T-cell (primary cell): ENCODE measurements around the gene CLASP1. TPM values are rescaled to one million over a fixed set of nuclear protein-coding genes. Genes with fewer than 3 reads are reported as not detected.

Experiments
- ATAC-seq, 4 experiments: fragments of 200-7000 bp in 3 of 4; fragments of 150-1000 bp in 1 of 4; cut with Tn5 transposase; replicated peaks in 1 of 4; 1 replicate in 3 of 4; 2 replicates in 1 of 4; pipeline ENCODE4 v1.10.0; 2021; ENCODE audit warnings: moderate library complexity in 3 of 4, mild to moderate bottlenecking in 2 of 4, moderate number of reproducible peaks in 1 of 4
- CTCF ChIA-PET, 2 donors: fragments of 300-600 bp; sonication (Branson Sonifier 250); formaldehyde crosslinking; loops; one replicate each; lab custom pipeline; 2022; ENCODE audit warnings: antibody characterized with exemption in 2 of 2; lab: Charles Lee
- POLR2A ChIA-PET, 2 donors: fragments of 300-600 bp; sonication (Branson Sonifier 250); formaldehyde crosslinking; loops; one replicate each; lab custom pipeline; 2022; ENCODE audit warnings: antibody characterized with exemption in 2 of 2; lab: Charles Lee
- DNase-seq, 35 experiments: peaks; one replicate each; pipeline versions ENCODE4 v3.0.0 to v3.0.0-alpha.2; 2013 to 2023
- H3K27ac ChIP-seq: one replicate; pipeline ENCODE4 v1.5.1; 2013; ENCODE audit warnings: low read length
- H3K27me3 ChIP-seq, 2 experiments: replicated peaks in 1 of 2; 1 replicate in 1 of 2; 2 replicates in 1 of 2; pipeline versions ENCODE4 v1.6.1 to v1.7.0; 2013; ENCODE audit warnings: low read length in 1 of 2, mixed read lengths in 1 of 2; ENCODE audit not compliant: control insufficient read depth in 2 of 2, insufficient read depth in 2 of 2; ENCODE audit errors: extremely low read depth in 1 of 2
- H3K36me3 ChIP-seq, 2 donors: 1 replicate in 1 of 2; 2 replicates in 1 of 2; pipeline versions ENCODE4 v1.6.1 to v1.7.0; 2013; ENCODE audit warnings: low read length in 1 of 2; ENCODE audit not compliant: control insufficient read depth in 2 of 2, insufficient read depth in 1 of 2; ENCODE audit errors: extremely low read depth in 1 of 2
- H3K4me1 ChIP-seq, 2 experiments: 1 replicate in 1 of 2; 2 replicates in 1 of 2; pipeline versions ENCODE4 v1.6.1 to v1.7.0; 2013; ENCODE audit warnings: low read length in 2 of 2, mixed read lengths in 1 of 2; ENCODE audit not compliant: insufficient read depth in 2 of 2, control insufficient read depth in 1 of 2; ENCODE audit errors: extremely low read depth in 1 of 2
- H3K4me3 ChIP-seq, 2 donors: 1 replicate in 1 of 2; 2 replicates in 1 of 2; pipeline versions ENCODE4 v1.5.1 to v1.7.0; 2013; ENCODE audit warnings: mild to moderate bottlenecking in 2 of 2, low read length in 1 of 2, moderate library complexity in 1 of 2; ENCODE audit not compliant: control insufficient read depth in 1 of 2; ENCODE audit errors: extremely low read depth in 1 of 2
- H3K9me3 ChIP-seq: 2 replicates; pipeline ENCODE4 v1.7.0; 2013
- H3K27ac Mint-ChIP-seq, 2 donors: one replicate each; pipeline ENCODE4 v1.8.0; 2020 to 2021; ENCODE audit warnings: mild to moderate bottlenecking in 2 of 2, mixed read lengths in 2 of 2
- H3K27me3 Mint-ChIP-seq, 2 donors: one replicate each; pipeline ENCODE4 v1.8.0; 2021 to 2022; ENCODE audit warnings: mixed read lengths in 2 of 2
- H3K36me3 Mint-ChIP-seq: one replicate; pipeline ENCODE4 v1.8.0; 2021; ENCODE audit warnings: mixed read lengths
- H3K4me1 Mint-ChIP-seq, 3 donors: one replicate each; pipeline ENCODE4 v1.8.0; 2020 to 2022; ENCODE audit warnings: mixed read lengths in 3 of 3, mild to moderate bottlenecking in 1 of 3
- H3K4me3 Mint-ChIP-seq, 3 donors: one replicate each; pipeline ENCODE4 v1.8.0; 2020 to 2022; ENCODE audit warnings: mild to moderate bottlenecking in 3 of 3, mixed read lengths in 3 of 3, moderate library complexity in 3 of 3
- H3K9me3 Mint-ChIP-seq, 3 donors: one replicate each; pipeline ENCODE4 v1.8.0; 2020 to 2022; ENCODE audit warnings: mixed read lengths in 3 of 3
- WGBS: methylation state at CpG from one replicate; pipeline ENCODE4 v1.1.5; 2013; ENCODE audit warnings: missing lambda C conversion rate; ENCODE audit not compliant: insufficient coverage; 5-methylcytosine and 5-hydroxymethylcytosine counted together
- total RNA-seq, 35 experiments: library from RNA in 6 of 35; stranded (reverse) in 6 of 35; fragments of 120-200 nt in 1 of 35; gene quantifications; one replicate each; pipeline versions ENCODE4 v1.2.1 to v1.2.4 and lab custom pipeline; 2013 to 2026

CLASP1 gene
- total RNA-seq, 5 donors from 2014 or later (not counting 1 experiment from before 2014, with no cell fraction given), result 57.8 to 72.8 (median 65.1) TPM

DNA sequence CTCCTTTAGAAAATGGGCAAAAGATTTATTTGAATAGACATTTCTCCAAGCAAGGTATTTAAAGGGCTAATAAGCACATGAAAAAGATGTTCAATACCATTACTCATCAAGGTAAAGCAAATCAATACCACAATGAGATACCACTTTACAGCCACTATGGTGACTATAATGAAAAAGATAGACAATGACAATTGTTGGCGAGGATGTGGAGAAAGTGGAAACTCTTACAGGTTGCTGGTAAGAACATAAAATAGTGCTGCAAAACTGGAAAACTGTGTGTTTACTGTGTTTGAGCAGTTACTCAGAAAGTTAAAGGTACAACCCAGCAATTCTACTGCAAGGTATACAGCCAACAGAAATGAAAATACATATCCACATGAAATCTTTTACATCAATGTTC is 150.5 kb downstream of the CLASP1 start:
- Histone ChIP-seq H3K36me3 (peaks cover 5 to 27% of the 10 kb centered on the region in 2 donors), H3K4me1 (no peaks in the 10 kb centered on the region), H3K9me3 (no peaks in the 10 kb centered on the region), H3K27ac (no peak overlapping the region), H3K27me3 (no peaks in the 10 kb centered on the region), H3K4me3 (no peak overlapping the region)
- ChIA-PET CTCF (no interaction called here), POLR2A (no interaction called here)
- Mint-ChIP-seq H3K27ac (no peak overlapping the region), H3K9me3 (peaks cover 0 to 5% (median 4%) of the 10 kb centered on the region in 3 donors), H3K4me3 (no peak overlapping the region), H3K27me3 (no peaks in the 10 kb centered on the region), H3K36me3 (peaks cover 76% of the 10 kb centered on the region), H3K4me1 (peaks cover 14 to 26% (median 15%) of the 10 kb centered on the region in 3 donors)
- DNase-seq (no peak), ATAC-seq (no peak)
- no CpG with 5 or more reads among the region's 1 CpG for WGBS

DNA sequence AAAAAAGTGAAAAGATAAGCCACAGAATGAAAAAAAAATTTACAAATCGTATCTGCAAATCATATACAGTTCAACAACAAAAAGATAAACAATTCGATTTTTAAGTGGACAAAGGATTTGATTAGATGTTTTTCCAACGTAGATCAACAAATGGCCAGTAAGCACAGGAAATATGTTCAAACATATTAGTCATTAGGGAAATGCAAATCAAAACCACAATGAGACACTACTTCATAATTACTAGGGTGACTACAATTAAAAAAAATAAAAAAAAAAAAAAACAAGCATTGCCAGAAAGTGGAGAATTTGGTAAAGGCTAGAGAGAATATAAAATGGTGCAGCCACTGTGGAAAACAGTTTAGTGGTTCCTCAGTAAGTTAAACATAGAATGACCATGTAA is 156.9 kb downstream of the CLASP1 start:
- no peak overlapping the region for H3K4me3 Mint-ChIP-seq
- H3K27me3 Mint-ChIP-seq, result no peaks in the 10 kb centered on the region
- H3K9me3 Mint-ChIP-seq, result no peaks in the 10 kb centered on the region
- POLR2A ChIA-PET, result no interaction called here
- H3K4me1 Mint-ChIP-seq, result peaks cover 39 to 47% (median 46%) of the 10 kb centered on the region in 3 donors
- no peak overlapping the region for H3K4me3 ChIP-seq
- H3K36me3 ChIP-seq, result no peaks in the 10 kb centered on the region
- no peak overlapping the region for H3K27ac ChIP-seq
- peaks cover 3 to 9% of the 10 kb centered on the region in 2 experiments for H3K4me1 ChIP-seq
- H3K36me3 Mint-ChIP-seq, result peaks cover 31% of the 10 kb centered on the region
- ATAC-seq (no peak), DNase-seq (no peak)
- no peak overlapping the region for H3K27ac Mint-ChIP-seq
- H3K9me3 ChIP-seq, result no peaks in the 10 kb centered on the region
- CTCF ChIA-PET, result no interaction called here
- WGBS, result no CpG with 5 or more reads among the region's 3 CpGs
- no peaks in the 10 kb centered on the region for H3K27me3 ChIP-seq

DNA sequence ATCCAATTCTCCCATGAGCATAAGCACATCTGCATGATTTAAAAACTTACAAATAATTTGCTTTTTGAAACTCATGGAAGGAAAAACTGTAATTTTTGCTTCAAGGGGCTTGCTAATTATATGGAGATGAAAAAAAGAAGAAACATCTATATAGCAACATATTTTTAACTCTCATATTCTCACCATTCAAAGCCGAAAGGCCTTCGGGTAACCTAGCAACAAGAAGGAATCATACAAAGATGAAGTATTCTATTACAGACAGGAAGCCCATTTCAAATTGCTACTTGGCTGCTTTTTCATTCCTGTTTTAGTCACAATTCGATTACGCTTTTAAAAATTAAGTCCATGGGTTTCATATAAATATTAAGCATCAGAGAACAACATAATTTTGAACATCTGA is 157.7 kb downstream of the CLASP1 start:
- H3K27ac Mint-ChIP-seq, result no peak overlapping the region
- Histone ChIP-seq H3K4me3 (no peak overlapping the region), H3K27ac (no peak overlapping the region), H3K27me3 (no peaks in the 10 kb centered on the region), H3K9me3 (no peaks in the 10 kb centered on the region), H3K36me3 (no peaks in the 10 kb centered on the region), H3K4me1 (peaks cover 3 to 9% of the 10 kb centered on the region in 2 experiments)
- H3K4me1 Mint-ChIP-seq, result peaks cover 39 to 47% (median 46%) of the 10 kb centered on the region in 3 donors
- no peaks in the 10 kb centered on the region for H3K9me3 Mint-ChIP-seq
- POLR2A ChIA-PET, result no interaction called here
- ATAC-seq (no peak), DNase-seq (no peak)
- 100% methylated on average over 2 of the region's 4 CpGs for WGBS
- CTCF ChIA-PET, result no interaction called here
- H3K36me3 Mint-ChIP-seq, result peaks cover 23% of the 10 kb centered on the region
- no peak overlapping the region for H3K4me3 Mint-ChIP-seq
- no peaks in the 10 kb centered on the region for H3K27me3 Mint-ChIP-seq

- Mint-ChIP-seq H3K4me3 (no peak overlapping the region), H3K4me1 (peaks cover 39 to 47% (median 45%) of the 10 kb centered on the region in 3 donors), H3K36me3 (peaks cover 14% of the 10 kb centered on the region), H3K27me3 (no peaks in the 10 kb centered on the region), H3K27ac (peak overlapping the region in 1 of 2 donors; percentile 8), H3K9me3 (no peaks in the 10 kb centered on the region)
- ChIA-PET POLR2A (no interaction called here), CTCF (no interaction called here)
- Histone ChIP-seq H3K9me3 (no peaks in the 10 kb centered on the region), H3K27ac (no peak overlapping the region), H3K4me1 (peaks cover 3 to 9% of the 10 kb centered on the region in 2 experiments), H3K36me3 (no peaks in the 10 kb centered on the region), H3K27me3 (no peaks in the 10 kb centered on the region), H3K4me3 (no peak overlapping the region)
- ATAC-seq (no peak), DNase-seq (no peak)
- WGBS, result 83% methylated on average over 1 of the region's 3 CpGs
Observed at GRCh38 chr2:121490584-121491133, 158.6 kb downstream of the CLASP1 start.

GRCh38 chr2:121489911-121490583 is 159.2 kb downstream of the CLASP1 start:
- ChIA-PET CTCF (interaction anchor here in 1 of 2 donors (0.6 kb wide), 1 partner anchor 98 kb away, joined by 3 read pairs; no protein-coding TSS in a partner anchor), POLR2A (no interaction called here)
- ATAC-seq (no peak), DNase-seq (no peak)
- H3K9me3 ChIP-seq, result no peaks in the 10 kb centered on the region
- no peaks in the 10 kb centered on the region for H3K27me3 ChIP-seq
- Mint-ChIP-seq H3K4me3 (no peak overlapping the region), H3K9me3 (no peaks in the 10 kb centered on the region), H3K4me1 (peaks cover 40 to 47% (median 45%) of the 10 kb centered on the region in 3 donors), H3K27me3 (no peaks in the 10 kb centered on the region), H3K36me3 (peaks cover 13% of the 10 kb centered on the region), H3K27ac (peak overlapping the region in 1 of 2 donors; percentile 8)
- WGBS, result no CpG with 5 or more reads among the region's 2 CpGs
- H3K27ac ChIP-seq, result no peak overlapping the region
- H3K36me3 ChIP-seq, result no peaks in the 10 kb centered on the region
- H3K4me3 ChIP-seq, result no peak overlapping the region
- peaks cover 3 to 9% of the 10 kb centered on the region in 2 experiments for H3K4me1 ChIP-seq

DNA sequence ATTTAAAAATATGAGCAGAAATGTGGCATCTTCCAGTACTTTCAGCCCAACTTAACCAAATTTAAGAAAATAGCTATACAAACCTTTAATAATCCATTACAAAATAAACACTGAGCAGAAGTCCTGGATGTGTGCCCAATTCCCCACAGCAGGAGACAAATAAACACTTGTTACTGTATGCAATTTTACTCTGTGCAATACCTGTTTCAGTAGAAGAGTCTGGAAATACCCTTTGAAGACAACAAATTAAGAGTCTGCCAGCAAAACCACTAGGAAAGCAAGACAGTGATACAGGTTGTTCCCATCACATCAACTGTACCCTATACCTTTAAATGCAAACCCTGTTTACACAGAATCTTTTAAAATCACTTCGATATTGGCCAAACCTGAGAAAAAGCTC is 160.0 kb downstream of the CLASP1 start:
- no peak overlapping the region for H3K27ac ChIP-seq
- peaks cover 3 to 9% of the 10 kb centered on the region in 2 experiments for H3K4me1 ChIP-seq
- no peaks in the 10 kb centered on the region for H3K9me3 ChIP-seq
- no peaks in the 10 kb centered on the region for H3K27me3 ChIP-seq
- no CpG with 5 or more reads among the region's 1 CpG for WGBS
- ATAC-seq (no peak), DNase-seq (peak in 1 of 35 experiments; percentile 6)
- Mint-ChIP-seq H3K27me3 (no peaks in the 10 kb centered on the region), H3K4me3 (no peak overlapping the region), H3K9me3 (no peaks in the 10 kb centered on the region), H3K36me3 (peaks cover 19% of the 10 kb centered on the region), H3K27ac (no peak overlapping the region), H3K4me1 (peaks cover 43 to 52% (median 52%) of the 10 kb centered on the region in 3 donors)
- POLR2A ChIA-PET, result no interaction called here
- no peaks in the 10 kb centered on the region for H3K36me3 ChIP-seq
- CTCF ChIA-PET, result no interaction called here
- no peak overlapping the region for H3K4me3 ChIP-seq
